Right cardiac atrium (tissue), 5 donors: ENCODE data around the gene RUNX1. TPM values are rescaled to one million over a fixed set of nuclear protein-coding genes. Genes with fewer than 3 reads are reported as not detected.

Experiments used
- ATAC-seq, 2 donors: fragments of 200-7000 bp; cut with Tn5 transposase; one replicate each; pipeline versions ENCODE4 v1.8.0 to v1.9.1; 2020; ENCODE audit warnings: moderate library complexity in 2 of 2, mild to moderate bottlenecking in 1 of 2
- DNase-seq, 3 donors: peaks; one replicate each; pipeline ENCODE4 v3.0.0-alpha.2; 2020
- H3K27ac ChIP-seq: one replicate; pipeline ENCODE4 v1.5.1; 2013; ENCODE audit warnings: mild to moderate bottlenecking, low read length, control low read depth, moderate library complexity
- H3K27me3 ChIP-seq: one replicate; pipeline ENCODE4 v1.6.1; 2013; ENCODE audit not compliant: control insufficient read depth, insufficient read depth
- H3K4me1 ChIP-seq: one replicate; pipeline ENCODE4 v1.6.1; 2013; ENCODE audit warnings: low read length; ENCODE audit not compliant: control insufficient read depth, insufficient read depth
- H3K4me3 ChIP-seq: one replicate; pipeline ENCODE4 v1.5.1; 2013; ENCODE audit warnings: low read length, control low read depth
- H3K9me3 ChIP-seq: one replicate; pipeline ENCODE4 v1.6.1; 2013; ENCODE audit warnings: low read length; ENCODE audit not compliant: control insufficient read depth
- WGBS: extraction: QIAGEN DNeasy Blood & Tissue Kit; methylation state at CpG from one replicate; pipeline ENCODE4 v1.1.7; 2013; 5-methylcytosine and 5-hydroxymethylcytosine counted together
- intact Hi-C, 4 donors: fragments of 100-400 bp; cut with DNase I; formaldehyde crosslinking; loops; one replicate each; pipeline versions ENCODE4 v1.11.0 to v1.14.0; 2022 to 2023
- polyA plus RNA-seq: library from polyadenylated mRNA; stranded (reverse); fragments of 200-250 nt; gene quantifications from one replicate; pipeline ENCODE4 v1.2.3, GENCODE V29; 2013
- total RNA-seq, 4 donors: library from RNA; stranded (reverse); fragmentation: NEBNext Ultra II Directional; extraction: Animal tissue kit (Norgen Biotek cat#: 25700); gene quantifications; one replicate each; pipeline ENCODE4 v1.2.1, GENCODE V29; 2021
- donor health status: healthy with polysubstance abuse.
- donor health status: DM: no; HTN: yes; CAD: no.
- donor health status: DM: no; HTN: no; CAD: no.
- donor health status: DM: no; HTN: yes; CAD: no; lungs with severe emphysema.
- donor health status: DM: yes; HTN: yes; CAD: no.

The RUNX1 gene
- total and polyA plus RNA-seq, 5 donors, result 0.81 to 17.6 (median 4.4) TPM

GRCh38 chr21:34991366-34991957 is 57.6 kb downstream of the RUNX1 start:
- no peaks in the 10 kb centered on the region for H3K9me3 ChIP-seq
- 77% methylated on average over 10 of the region's 10 CpGs for WGBS
- H3K27ac ChIP-seq, result no peak overlapping the region
- ATAC-seq (no peak), DNase-seq (no peak)
- H3K4me1 ChIP-seq, result no peaks in the 10 kb centered on the region
- no peaks in the 10 kb centered on the region for H3K27me3 ChIP-seq
- no peak overlapping the region for H3K4me3 ChIP-seq
- intact Hi-C loops, result no loop called here

GRCh38 chr21:34990842-34991241 is 58.3 kb downstream of the RUNX1 start:
- intact Hi-C loops, result no loop called here
- ATAC-seq, result no peak
- H3K27me3 ChIP-seq, result no peaks in the 10 kb centered on the region
- 97% methylated on average over 8 of the region's 8 CpGs for WGBS
- no peak for DNase-seq
- no peaks in the 10 kb centered on the region for H3K4me1 ChIP-seq
- H3K4me3 ChIP-seq, result no peak overlapping the region
- H3K9me3 ChIP-seq, result no peaks in the 10 kb centered on the region
- no peak overlapping the region for H3K27ac ChIP-seq

GRCh38 chr21:34989337-34990151 is 59.6 kb downstream of the RUNX1 start:
- WGBS, result 80% methylated on average over 6 of the region's 6 CpGs
- Histone ChIP-seq H3K9me3 (no peaks in the 10 kb centered on the region), H3K4me3 (no peak overlapping the region), H3K27ac (no peak overlapping the region), H3K27me3 (no peaks in the 10 kb centered on the region), H3K4me1 (no peaks in the 10 kb centered on the region)
- ATAC-seq (no peak), DNase-seq (no peak)
- intact Hi-C loops, result no loop called here

- intact Hi-C loops, result no loop called here
- Histone ChIP-seq H3K9me3 (no peaks in the 10 kb centered on the region), H3K27me3 (no peaks in the 10 kb centered on the region), H3K27ac (no peak overlapping the region), H3K4me3 (no peak overlapping the region), H3K4me1 (no peaks in the 10 kb centered on the region)
- DNase-seq (no peak), ATAC-seq (no peak)
- 91% methylated on average over 2 of the region's 2 CpGs for WGBS
These were observed 60.5 kb downstream of the RUNX1 start for GRCh38 chr21:34988625-34989024.

- intact Hi-C loops, result no loop called here
- H3K4me3 ChIP-seq, result no peak overlapping the region
- no peaks in the 10 kb centered on the region for H3K4me1 ChIP-seq
- H3K27ac ChIP-seq, result no peak overlapping the region
- WGBS, result 74% methylated on average over 8 of the region's 8 CpGs
- H3K27me3 ChIP-seq, result no peaks in the 10 kb centered on the region
- DNase-seq (no peak), ATAC-seq (no peak)
- no peaks in the 10 kb centered on the region for H3K9me3 ChIP-seq
These were observed 61.0 kb downstream of the RUNX1 start for GRCh38 chr21:34988139-34988538.

- Histone ChIP-seq H3K4me3 (no peak overlapping the region), H3K27ac (no peak overlapping the region), H3K27me3 (no peaks in the 10 kb centered on the region), H3K4me1 (no peaks in the 10 kb centered on the region), H3K9me3 (no peaks in the 10 kb centered on the region)
- intact Hi-C loops, result no loop called here
- ATAC-seq, result no peak
- WGBS, result 49% methylated on average over 5 of the region's 5 CpGs
- no peak for DNase-seq
These were observed 61.5 kb downstream of the RUNX1 start for GRCh38 chr21:34987501-34988072.

- DNase-seq (peak in 1 of 3 donors; percentile 26), ATAC-seq (peak in 1 of 2 donors; percentile 10)
- H3K4me1 ChIP-seq, result no peaks in the 10 kb centered on the region
- no peak overlapping the region for H3K27ac ChIP-seq
- H3K9me3 ChIP-seq, result no peaks in the 10 kb centered on the region
- 55% methylated on average over 16 of the region's 16 CpGs for WGBS
- H3K27me3 ChIP-seq, result no peaks in the 10 kb centered on the region
- intact Hi-C loops, result no loop called here
- H3K4me3 ChIP-seq, result no peak overlapping the region
These were observed 62.3 kb downstream of the RUNX1 start for GRCh38 chr21:34986561-34987500.

- H3K27ac ChIP-seq, result no peak overlapping the region
- no peak for ATAC-seq
- intact Hi-C loops, result no loop called here
These were observed 64.6 kb downstream of the RUNX1 start for GRCh38 chr21:34984356-34985058.

GRCh38 chr21:34983680-34984086 is 65.4 kb downstream of the RUNX1 start:
- Histone ChIP-seq H3K27ac (no peak overlapping the region), H3K4me1 (no peaks in the 10 kb centered on the region), H3K27me3 (no peaks in the 10 kb centered on the region), H3K4me3 (no peak overlapping the region), H3K9me3 (no peaks in the 10 kb centered on the region)
- DNase-seq, result no peak
- intact Hi-C loops, result no loop called here
- no peak for ATAC-seq

More at GRCh38 chr21:34984356-34985058, 64.6 kb downstream of the RUNX1 start:
- Histone ChIP-seq H3K27me3 (no peaks in the 10 kb centered on the region), H3K4me1 (no peaks in the 10 kb centered on the region), H3K9me3 (no peaks in the 10 kb centered on the region), H3K4me3 (no peak overlapping the region)
- DNase-seq, result no peak
- WGBS, result 78% methylated on average over 3 of the region's 3 CpGs

GRCh38 chr21:34981791-34982190 is 67.3 kb downstream of the RUNX1 start:
- intact Hi-C loops, result no loop called here
- Histone ChIP-seq H3K4me3 (no peak overlapping the region), H3K4me1 (no peaks in the 10 kb centered on the region), H3K9me3 (no peaks in the 10 kb centered on the region), H3K27me3 (no peaks in the 10 kb centered on the region), H3K27ac (no peak overlapping the region)
- ATAC-seq (no peak), DNase-seq (no peak)
- 92% methylated on average over 7 of the region's 7 CpGs for WGBS
